ENCODE measurements around the gene TULP4.
"Not testable (repeated sequence)": the region's sequence is repeated elsewhere in the genome, so short reads cannot be mapped to it uniquely, and the experiment has no call there.

The TULP4 gene

DNA sequence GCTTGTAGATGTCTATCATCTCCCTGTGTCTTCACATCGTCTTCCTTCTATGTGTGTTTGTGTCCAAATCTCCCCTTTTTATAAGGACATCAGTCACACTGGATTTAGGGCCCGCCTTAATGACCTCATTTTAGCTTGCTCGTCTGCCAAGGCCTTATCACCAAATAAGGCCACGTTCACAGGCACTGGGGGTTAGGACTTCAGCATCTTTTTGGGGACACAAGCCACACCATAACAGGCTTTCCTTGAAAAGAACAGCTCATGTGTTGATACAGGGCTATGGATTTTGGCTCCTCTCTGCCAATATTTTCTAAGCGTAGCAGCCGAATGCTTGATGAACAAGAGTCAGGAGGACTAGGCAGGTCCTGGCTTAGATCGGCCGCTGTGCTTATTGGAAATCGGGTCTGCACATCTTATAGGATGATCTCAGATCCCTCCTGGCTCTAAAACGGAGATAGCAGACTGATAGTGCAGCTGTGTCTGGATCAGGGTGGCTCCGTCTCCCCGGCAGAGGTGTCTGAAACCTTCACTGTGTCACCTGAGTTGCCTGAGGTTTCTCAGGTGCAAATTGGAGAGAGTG lies 231.4 kb downstream of the TULP4 start:
- Histone ChIP-seq H3K36me3 (ENCODE audit: control insufficient read depth, insufficient read depth, low read length) (no peaks in the 10 kb centered on the region), H3K27me3 (ENCODE audit: control insufficient read depth, insufficient read depth, low read length) (peaks cover 4% of the 10 kb centered on the region), H3K4me1 (ENCODE audit: control insufficient read depth, insufficient read depth, low read length) (peaks cover 11% of the 10 kb centered on the region), H3K9me3 (ENCODE audit: control insufficient read depth, low read length) (no peaks in the 10 kb centered on the region), H3K9ac (ENCODE audit: low read length) (no peak overlapping the region), H3K4me3 (ENCODE audit: low read length) (no peak overlapping the region)

DNA sequence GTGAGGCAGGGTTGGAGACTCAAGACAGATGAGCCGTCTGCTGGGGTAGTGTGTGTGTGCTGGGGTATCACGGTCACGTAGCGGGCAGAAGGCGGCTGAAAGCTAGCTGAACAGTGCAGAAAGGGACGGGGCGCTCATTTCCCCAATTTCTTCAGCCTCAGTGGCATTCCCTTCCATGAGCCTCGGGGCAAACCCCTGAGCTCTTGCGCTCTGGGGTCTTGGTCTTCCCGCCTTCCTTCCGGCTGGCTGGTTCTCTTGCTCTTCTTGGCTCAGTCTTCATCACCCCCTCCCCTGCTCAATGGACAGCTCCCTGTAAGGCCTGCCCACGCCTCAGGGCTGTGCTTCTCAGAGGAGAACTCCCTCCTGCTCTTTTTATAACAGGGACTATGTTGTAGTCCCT lies 232.2 kb downstream of the TULP4 start:
- H3K36me3 ChIP-seq (ENCODE audit: control insufficient read depth, insufficient read depth, low read length): no peaks in the 10 kb centered on the region
- no peaks in the 10 kb centered on the region for H3K27me3 ChIP-seq (ENCODE audit: control insufficient read depth, insufficient read depth, low read length)
- H3K4me3 ChIP-seq (ENCODE audit: low read length): no peak overlapping the region
- H3K9ac ChIP-seq (ENCODE audit: low read length): no peak overlapping the region
- H3K9me3 ChIP-seq (ENCODE audit: control insufficient read depth, low read length): no peaks in the 10 kb centered on the region
- peaks cover 11% of the 10 kb centered on the region for H3K4me1 ChIP-seq (ENCODE audit: control insufficient read depth, insufficient read depth, low read length)

DNA sequence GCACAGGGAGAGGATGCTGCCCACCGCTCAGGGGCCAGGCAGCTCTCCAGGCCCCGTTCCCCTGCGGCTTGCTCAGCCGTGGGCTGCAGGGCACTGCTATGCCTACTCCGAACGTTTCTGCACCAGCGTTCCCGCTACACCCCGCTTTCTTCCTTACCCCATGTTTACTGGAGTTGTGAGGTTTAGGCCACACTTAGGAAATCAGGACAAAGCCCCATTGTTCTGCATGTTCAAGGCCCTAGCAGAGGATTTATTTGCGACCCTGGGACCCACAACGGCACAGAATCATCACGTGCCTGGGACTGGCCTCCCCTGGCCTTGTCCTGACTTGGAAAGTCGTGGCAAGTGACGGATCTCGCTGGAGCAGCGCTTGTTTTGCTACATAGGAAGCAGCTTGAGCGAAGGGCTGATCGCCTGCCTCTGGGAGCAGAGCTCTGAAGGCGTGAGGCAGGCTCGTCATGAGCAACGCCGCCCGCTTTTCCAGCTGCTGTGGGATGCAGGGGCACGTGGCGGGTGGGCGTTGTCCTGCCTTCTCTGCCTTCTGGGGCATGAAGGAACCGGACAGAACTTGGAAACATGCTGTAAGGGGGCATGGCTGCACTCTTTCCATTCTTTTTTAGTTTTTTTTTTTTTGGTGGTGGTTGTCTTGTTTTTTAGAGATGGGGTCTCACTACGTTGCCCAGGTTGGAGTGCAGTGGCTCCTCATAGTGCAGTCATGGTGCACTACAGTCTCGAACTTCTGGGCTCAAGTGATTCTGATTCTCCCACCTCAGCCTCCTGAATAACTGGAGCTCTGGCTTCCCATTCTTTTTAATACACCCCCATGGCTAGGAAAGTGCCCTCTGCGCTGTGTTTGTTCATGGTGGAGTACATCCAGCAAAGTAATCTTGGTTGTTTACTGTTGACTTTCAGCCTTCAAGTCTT lies 233.0 kb downstream of the TULP4 start:
- Histone ChIP-seq H3K9me3 (ENCODE audit: control insufficient read depth, low read length) (no peaks in the 10 kb centered on the region), H3K4me1 (ENCODE audit: control insufficient read depth, insufficient read depth, low read length) (peaks cover 11% of the 10 kb centered on the region), H3K27me3 (ENCODE audit: control insufficient read depth, insufficient read depth, low read length) (no peaks in the 10 kb centered on the region), H3K9ac (ENCODE audit: low read length) (no peak overlapping the region), H3K4me3 (ENCODE audit: low read length) (no peak overlapping the region), H3K36me3 (ENCODE audit: control insufficient read depth, insufficient read depth, low read length) (no peaks in the 10 kb centered on the region)

DNA sequence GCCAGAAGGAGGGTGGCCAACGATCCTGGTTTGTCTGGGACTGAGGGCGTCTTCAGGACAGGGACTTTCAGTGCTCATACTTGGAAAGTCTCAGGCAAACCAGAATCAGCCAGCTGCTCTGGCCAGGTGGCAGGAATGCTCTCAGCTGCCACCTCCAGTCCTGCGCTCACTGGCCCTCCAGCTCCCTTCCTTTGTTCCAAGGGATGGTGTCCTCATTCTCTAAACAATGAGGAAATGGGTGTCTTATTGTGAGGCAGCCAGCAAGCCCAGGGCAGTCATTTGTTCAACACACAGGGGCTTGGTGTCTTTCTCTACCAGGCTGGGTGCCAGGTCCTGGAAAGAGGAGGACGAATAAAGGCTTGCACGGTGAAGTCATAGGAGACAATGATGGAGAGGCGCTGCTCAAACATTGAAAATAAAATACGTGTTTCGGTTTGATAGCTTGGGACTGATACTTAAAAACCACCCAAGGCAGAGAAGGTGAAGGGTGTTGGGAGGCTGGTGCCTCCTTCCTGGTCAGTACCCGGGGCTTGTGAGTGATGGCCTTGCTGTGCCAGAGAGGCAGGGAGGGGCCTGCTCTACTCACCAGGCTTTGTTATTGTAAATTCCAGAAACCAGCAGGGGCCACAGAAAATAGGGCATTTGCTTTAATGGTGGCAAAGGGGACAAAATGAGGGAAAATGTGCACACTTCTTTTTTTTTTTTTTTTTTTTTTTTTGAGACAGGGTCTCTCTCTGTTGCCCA lies 236.3 kb downstream of the TULP4 start:
- peaks cover 15% of the 10 kb centered on the region for H3K4me1 ChIP-seq (ENCODE audit: control insufficient read depth, insufficient read depth, low read length)
- no peak overlapping the region for H3K4me3 ChIP-seq (ENCODE audit: low read length)
- H3K9ac ChIP-seq (ENCODE audit: low read length): no peak overlapping the region
- H3K27me3 ChIP-seq (ENCODE audit: control insufficient read depth, insufficient read depth, low read length): no peaks in the 10 kb centered on the region
- H3K36me3 ChIP-seq (ENCODE audit: control insufficient read depth, insufficient read depth, low read length): no peaks in the 10 kb centered on the region
- H3K9me3 ChIP-seq (ENCODE audit: control insufficient read depth, low read length): no peaks in the 10 kb centered on the region

DNA sequence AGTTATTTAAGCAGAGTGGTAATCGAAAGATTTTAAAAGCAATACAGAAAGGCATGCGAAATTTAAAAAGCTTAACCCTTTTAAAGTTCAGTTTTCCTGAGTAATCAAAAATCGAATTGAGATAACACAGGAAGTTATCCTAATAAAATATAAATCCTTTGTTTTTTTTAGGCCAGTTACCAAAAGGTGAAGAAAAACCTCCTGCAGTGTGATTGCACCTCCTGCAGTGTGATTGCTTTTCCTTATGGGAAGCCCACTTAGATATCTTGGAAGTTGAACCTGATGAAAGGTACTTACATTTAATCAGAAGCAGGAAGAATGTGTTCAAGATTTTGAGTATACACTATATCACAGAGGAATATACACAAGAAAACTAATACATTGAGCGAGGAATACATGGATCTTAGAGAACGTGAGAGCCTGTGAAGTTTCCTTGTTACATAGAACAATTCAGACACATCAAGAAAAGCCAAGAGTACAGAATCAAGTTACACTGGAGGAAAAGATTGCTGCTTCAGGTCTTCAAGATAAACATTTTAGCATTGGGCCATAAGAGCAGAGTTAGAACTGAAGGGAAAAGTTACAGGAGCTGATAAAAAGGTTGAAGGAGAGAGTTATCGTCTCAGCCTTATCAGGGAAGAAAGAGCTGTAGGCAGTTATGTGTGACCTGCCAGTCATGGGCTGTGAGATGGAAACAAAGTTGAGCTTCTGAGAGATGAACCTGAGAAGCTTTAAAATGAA lies 240.0 kb downstream of the TULP4 start:
- Histone ChIP-seq H3K36me3 (ENCODE audit: control insufficient read depth, insufficient read depth, low read length) (no peaks in the 10 kb centered on the region), H3K9me3 (ENCODE audit: control insufficient read depth, low read length) (no peaks in the 10 kb centered on the region), H3K4me3 (ENCODE audit: low read length) (no peak overlapping the region), H3K4me1 (ENCODE audit: control insufficient read depth, insufficient read depth, low read length) (peaks cover 12% of the 10 kb centered on the region), H3K9ac (ENCODE audit: low read length) (no peak overlapping the region), H3K27me3 (ENCODE audit: control insufficient read depth, insufficient read depth, low read length) (no peaks in the 10 kb centered on the region)

DNA sequence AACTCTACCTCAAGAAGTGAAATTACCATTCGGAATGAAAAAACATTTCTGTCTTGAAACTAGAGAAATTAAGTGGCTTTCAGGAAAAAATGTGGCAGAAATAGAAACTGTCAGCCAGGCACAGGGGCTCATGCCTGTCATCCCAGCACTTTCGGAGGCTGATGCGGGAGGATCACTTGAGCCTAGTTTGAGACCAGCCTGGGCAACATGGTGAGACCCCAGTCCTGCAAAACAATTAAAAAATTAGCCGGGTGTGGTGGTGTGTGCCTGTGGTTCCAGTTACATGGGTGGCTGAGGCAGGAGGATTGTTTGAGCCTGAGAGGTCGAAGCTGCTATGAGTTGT lies 240.5 kb downstream of the TULP4 start:
- H3K9me3 ChIP-seq (ENCODE audit: control insufficient read depth, low read length): no peaks in the 10 kb centered on the region
- H3K4me3 ChIP-seq (ENCODE audit: low read length): no peak overlapping the region
- H3K36me3 ChIP-seq (ENCODE audit: control insufficient read depth, insufficient read depth, low read length): no peaks in the 10 kb centered on the region
- H3K27me3 ChIP-seq (ENCODE audit: control insufficient read depth, insufficient read depth, low read length): no peaks in the 10 kb centered on the region
- H3K9ac ChIP-seq (ENCODE audit: low read length): no peak overlapping the region
- peaks cover 12% of the 10 kb centered on the region for H3K4me1 ChIP-seq (ENCODE audit: control insufficient read depth, insufficient read depth, low read length)

DNA sequence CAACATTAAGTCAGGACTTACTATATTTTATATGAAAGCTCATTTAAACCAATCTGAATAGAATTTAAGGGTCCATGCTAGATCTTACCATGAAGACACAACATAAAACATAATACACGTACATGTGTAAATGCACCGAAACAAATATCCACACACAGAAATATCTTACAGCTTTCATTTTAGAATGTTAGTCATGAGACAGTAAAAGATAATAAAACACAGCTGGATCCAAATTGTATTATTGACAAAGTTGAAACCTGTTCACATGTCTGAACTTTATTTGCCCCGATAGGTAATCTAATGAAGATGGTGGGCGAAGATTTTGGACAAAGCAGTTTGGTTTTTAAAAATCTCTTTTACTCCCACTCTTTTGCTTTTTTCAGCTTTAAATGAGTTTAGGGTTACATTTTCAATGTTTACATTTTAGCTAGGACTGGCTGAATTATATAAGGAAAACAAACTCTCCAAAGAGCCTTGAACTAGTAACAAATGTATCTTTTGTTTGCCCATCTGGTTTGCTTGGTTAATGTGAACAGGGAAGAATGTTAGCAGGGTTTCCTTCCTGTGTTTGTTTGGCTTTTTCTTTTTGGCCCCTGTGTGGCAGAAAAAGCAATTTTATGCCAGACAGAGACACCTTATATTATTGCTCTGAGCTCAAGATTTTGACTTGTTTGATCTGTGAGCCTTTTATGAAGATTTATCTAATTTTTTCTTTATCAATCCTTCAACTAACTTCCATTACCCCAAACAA lies 242.5 kb downstream of the TULP4 start:
- Histone ChIP-seq H3K4me3 (ENCODE audit: low read length) (no peak overlapping the region), H3K4me1 (ENCODE audit: control insufficient read depth, insufficient read depth, low read length) (peaks cover 15% of the 10 kb centered on the region), H3K36me3 (ENCODE audit: control insufficient read depth, insufficient read depth, low read length) (no peaks in the 10 kb centered on the region), H3K9me3 (ENCODE audit: control insufficient read depth, low read length) (no peaks in the 10 kb centered on the region), H3K27me3 (ENCODE audit: control insufficient read depth, insufficient read depth, low read length) (no peaks in the 10 kb centered on the region), H3K9ac (ENCODE audit: low read length) (no peak overlapping the region)

DNA sequence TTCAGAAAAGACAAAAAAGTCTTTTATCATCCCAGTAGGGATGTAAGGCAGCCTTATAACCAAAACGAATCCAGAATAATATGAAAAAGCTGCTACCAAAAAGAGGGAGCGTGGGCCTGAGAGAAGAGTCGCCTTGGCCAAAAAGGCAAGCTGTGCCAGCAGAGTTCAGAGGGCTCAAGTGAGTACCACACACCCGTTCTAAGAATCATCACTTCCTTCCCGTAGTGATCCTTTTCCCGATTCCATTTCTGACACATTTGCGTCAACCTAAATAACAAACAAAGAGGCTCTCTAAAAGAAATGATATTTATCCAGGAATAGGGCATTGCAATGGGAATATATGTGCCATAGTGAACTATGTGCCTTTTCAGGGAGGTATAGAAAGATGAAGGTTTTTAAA lies 243.8 kb downstream of the TULP4 start:
- H3K27me3 ChIP-seq (ENCODE audit: control insufficient read depth, insufficient read depth, low read length): no peaks in the 10 kb centered on the region
- H3K9ac ChIP-seq (ENCODE audit: low read length): no peak overlapping the region
- H3K4me3 ChIP-seq (ENCODE audit: low read length): no peak overlapping the region
- H3K9me3 ChIP-seq (ENCODE audit: control insufficient read depth, low read length): no peaks in the 10 kb centered on the region
- H3K4me1 ChIP-seq (ENCODE audit: control insufficient read depth, insufficient read depth, low read length): peaks cover 17% of the 10 kb centered on the region
- H3K36me3 ChIP-seq (ENCODE audit: control insufficient read depth, insufficient read depth, low read length): no peaks in the 10 kb centered on the region

DNA sequence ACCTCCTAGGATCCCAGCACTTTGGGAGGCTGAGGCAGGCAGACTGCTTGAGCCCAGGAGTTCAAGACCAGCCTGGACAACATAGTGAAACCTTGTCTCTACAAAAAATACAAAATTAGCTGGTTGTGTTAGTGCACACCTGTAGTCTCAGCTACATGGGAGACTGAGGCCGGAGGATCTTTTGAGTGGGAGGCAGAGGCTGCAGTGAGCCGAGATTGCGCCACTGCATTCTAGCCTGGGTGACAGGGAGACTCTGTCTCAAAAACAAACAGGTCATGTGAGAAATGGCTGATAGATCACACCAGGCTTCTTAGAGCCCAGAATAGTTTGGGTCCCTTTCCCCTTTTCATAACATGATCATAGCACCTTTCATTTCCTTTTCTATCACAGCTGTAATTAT lies 244.8 kb downstream of the TULP4 start:
- H3K36me3 ChIP-seq (ENCODE audit: control insufficient read depth, insufficient read depth, low read length); H3K9me3 ChIP-seq (ENCODE audit: control insufficient read depth, low read length); H3K4me3 ChIP-seq (ENCODE audit: low read length); H3K9ac ChIP-seq (ENCODE audit: low read length); H3K27me3 ChIP-seq (ENCODE audit: control insufficient read depth, insufficient read depth, low read length): not testable (repeated sequence)
- H3K4me1 ChIP-seq (ENCODE audit: control insufficient read depth, insufficient read depth, low read length): peaks cover 27% of the 10 kb centered on the region

DNA sequence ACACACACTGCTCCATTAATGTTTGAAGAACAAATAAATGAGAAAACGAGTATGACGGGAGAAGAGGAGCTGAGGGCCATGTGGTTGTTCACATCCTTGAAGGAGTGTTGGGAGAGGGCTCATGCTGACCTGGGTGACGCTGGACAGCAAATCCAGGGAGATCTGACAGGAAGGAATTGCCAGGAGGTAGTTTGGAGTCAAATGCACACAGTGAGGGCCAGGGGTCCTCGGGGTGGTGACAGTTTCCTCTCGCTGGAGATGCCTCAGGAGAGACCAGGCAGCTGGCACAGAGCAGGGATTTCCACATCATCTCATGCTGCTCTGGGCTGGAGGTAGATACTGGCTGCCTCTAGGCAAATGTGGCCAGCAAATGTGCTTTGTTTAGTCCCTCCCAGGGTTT lies 245.7 kb downstream of the TULP4 start:
- H3K4me3 ChIP-seq (ENCODE audit: low read length): no peak overlapping the region
- H3K9me3 ChIP-seq (ENCODE audit: control insufficient read depth, low read length): no peaks in the 10 kb centered on the region
- H3K36me3 ChIP-seq (ENCODE audit: control insufficient read depth, insufficient read depth, low read length): no peaks in the 10 kb centered on the region
- H3K27me3 ChIP-seq (ENCODE audit: control insufficient read depth, insufficient read depth, low read length): no peaks in the 10 kb centered on the region
- peaks cover 31% of the 10 kb centered on the region for H3K4me1 ChIP-seq (ENCODE audit: control insufficient read depth, insufficient read depth, low read length)
- no peak overlapping the region for H3K9ac ChIP-seq (ENCODE audit: low read length)

Data from mucosa of stomach (tissue), 1 donor.